Liver (tissue), 9 donors: ENCODE measurements around the gene RFNG. TPM values are rescaled to one million over a fixed set of nuclear protein-coding genes. Genes with fewer than 3 reads are reported as not detected.

ENCODE experiments used
- DNase-seq: peaks from one replicate; pipeline ENCODE4 v3.0.0-alpha.2; 2017; ENCODE audit warnings: low spot score
- H3K27ac ChIP-seq, 2 donors: one replicate each; pipeline ENCODE4 v1.7.0; 2013; ENCODE audit warnings: inconsistent platforms in 2 of 2, low read length in 2 of 2, control low read depth in 1 of 2, low read depth in 1 of 2, mild to moderate bottlenecking in 1 of 2
- H3K27me3 ChIP-seq, 4 donors: one replicate each; pipeline versions ENCODE4 v1.6.1 to v1.7.0; 2013; ENCODE audit warnings: low read length in 3 of 4, inconsistent platforms in 1 of 4, mild to moderate bottlenecking in 1 of 4, moderate library complexity in 1 of 4; ENCODE audit not compliant: control insufficient read depth in 4 of 4, insufficient read depth in 4 of 4
- H3K36me3 ChIP-seq, 4 donors: one replicate each; pipeline versions ENCODE4 v1.6.1 to v1.7.0; 2013; ENCODE audit warnings: low read length in 3 of 4, mild to moderate bottlenecking in 3 of 4, low read depth in 1 of 4, moderate library complexity in 1 of 4; ENCODE audit not compliant: control insufficient read depth in 4 of 4, insufficient read depth in 3 of 4
- H3K4me1 ChIP-seq, 4 donors: one replicate each; pipeline versions ENCODE4 v1.6.1 to v1.7.0; 2013; ENCODE audit warnings: low read length in 3 of 4, mild to moderate bottlenecking in 3 of 4, moderate library complexity in 1 of 4; ENCODE audit not compliant: control insufficient read depth in 4 of 4, insufficient read depth in 4 of 4
- H3K4me3 ChIP-seq, 3 donors: one replicate each; pipeline versions ENCODE4 v1.6.1 to v1.7.0; 2013; ENCODE audit warnings: low read length in 3 of 3, control low read depth in 1 of 3, low read depth in 1 of 3, mild to moderate bottlenecking in 1 of 3
- H3K9ac ChIP-seq, 2 donors: one replicate each; pipeline ENCODE4 v1.7.0; 2013; ENCODE audit warnings: low read length in 2 of 2, mild to moderate bottlenecking in 2 of 2, moderate library complexity in 2 of 2, control low read depth in 1 of 2, low read depth in 1 of 2
- H3K9me3 ChIP-seq, 4 donors: one replicate each; pipeline versions ENCODE4 v1.6.1 to v1.7.0; 2013; ENCODE audit warnings: low read length in 3 of 4; ENCODE audit not compliant: control insufficient read depth in 4 of 4
- ATF3 ChIP-seq: IDR thresholded peaks from 2 replicates; pipeline ENCODE4 v1.6.1; 2016; ENCODE audit warnings: antibody characterized with exemption
- CTCF ChIP-seq: fragments of 150-350 bp; IDR thresholded peaks from 2 replicates; pipeline ENCODE4 v1.5.1; 2017; ENCODE audit warnings: improper control_type of control experiment, low read depth, low read length; ENCODE audit not compliant: missing input control
- EGR1 ChIP-seq, 2 donors: IDR thresholded peaks; 2 replicates each; pipeline ENCODE4 v1.6.1; 2016 to 2018; ENCODE audit warnings: antibody characterized with exemption in 2 of 2, low read depth in 2 of 2
- FOXA1 ChIP-seq: IDR thresholded peaks from 2 replicates; pipeline ENCODE4 v1.6.1; 2016; ENCODE audit warnings: antibody characterized with exemption
- FOXA2 ChIP-seq: IDR thresholded peaks from 2 replicates; pipeline ENCODE4 v1.6.1; 2016; ENCODE audit warnings: antibody characterized with exemption
- HNF4A ChIP-seq, 2 donors: conservative IDR thresholded peaks; 2 replicates each; pipeline ENCODE4 v1.6.1; 2016; ENCODE audit warnings: antibody characterized with exemption in 2 of 2, mild to moderate bottlenecking in 2 of 2
- JUND ChIP-seq, 2 donors: IDR thresholded peaks; 2 replicates each; pipeline ENCODE4 v1.6.1; 2016; ENCODE audit warnings: antibody characterized with exemption in 2 of 2
- NR2F2 ChIP-seq: IDR thresholded peaks from 2 replicates; pipeline ENCODE4 v1.6.1; 2016; ENCODE audit warnings: antibody characterized with exemption
- RAD21 ChIP-seq, 2 donors: IDR thresholded peaks; 2 replicates each; pipeline ENCODE4 v1.6.1; 2016; ENCODE audit warnings: antibody characterized with exemption in 2 of 2, mild to moderate bottlenecking in 2 of 2
- REST ChIP-seq: IDR thresholded peaks from 2 replicates; pipeline ENCODE4 v1.6.1; 2016; ENCODE audit warnings: antibody characterized with exemption, mild to moderate bottlenecking
- RXRA ChIP-seq, 2 donors: IDR thresholded peaks; 2 replicates each; pipeline ENCODE4 v1.6.1; 2017 to 2018; ENCODE audit warnings: antibody characterized with exemption in 2 of 2, mild to moderate bottlenecking in 1 of 2
- SP1 ChIP-seq: IDR thresholded peaks from 2 replicates; pipeline ENCODE4 v1.6.1; 2018; ENCODE audit warnings: antibody characterized with exemption, mild to moderate bottlenecking
- TAF1 ChIP-seq: conservative IDR thresholded peaks from 2 replicates; pipeline ENCODE4 v1.6.1; 2016; ENCODE audit warnings: antibody characterized with exemption, mild to moderate bottlenecking
- YY1 ChIP-seq: IDR thresholded peaks from 2 replicates; pipeline ENCODE4 v1.6.1; 2016; ENCODE audit warnings: antibody characterized with exemption, mild to moderate bottlenecking
- ZBTB33 ChIP-seq: IDR thresholded peaks from 2 replicates; pipeline ENCODE4 v1.6.1; 2016; ENCODE audit warnings: antibody characterized with exemption
- WGBS: extraction: QIAGEN DNeasy Blood & Tissue Kit; methylation state at CpG from one replicate; pipeline ENCODE4 v1.1.7; 2013; 5-methylcytosine and 5-hydroxymethylcytosine counted together
- polyA plus RNA-seq, 2 donors: library from polyadenylated mRNA; stranded (reverse) in 1 of 2; unstranded in 1 of 2; fragments of 200-250 nt in 1 of 2; fragments of >200 nt in 1 of 2; fragmentation: Nextera tagmentation in 1 of 2; extraction: Ambion mirVana in 1 of 2; gene quantifications; one replicate each; pipeline versions ENCODE4 v1.2.1 to v1.2.3, GENCODE V29; 2013 to 2015
- total RNA-seq, 2 donors: library from RNA; depleted of rRNA; stranded (reverse); fragments of >200 nt; gene quantifications; one replicate each; pipeline ENCODE4 v1.2.3, GENCODE V29; 2014
- donor health status: healthy.
- donor health status: healthy.
- donor health status: healthy.
- donor health status: healthy.
- donor health status: healthy.

RFNG gene
- total and polyA plus RNA-seq, 4 donors, result 15.0 to 36.0 (median 23.4) TPM

- DNase-seq, result no peak
- Histone ChIP-seq H3K27me3 (no peaks in the 10 kb centered on the region), H3K36me3 (peaks cover 0 to 3% (median under 1%) of the 10 kb centered on the region in 4 donors), H3K9me3 (no peaks in the 10 kb centered on the region), H3K9ac (no peak overlapping the region), H3K4me1 (peaks cover 6 to 21% (median 12%) of the 10 kb centered on the region in 4 donors), H3K27ac (peak overlapping the region in 1 of 2 donors; percentile 52), H3K4me3 (no peak overlapping the region)
- WGBS, result 76% methylated on average over 12 of the region's 12 CpGs
- TF ChIP-seq JUND (IDR thresholded peaks at IDR 0.05) (no peak), ATF3 (no peak), TAF1 (no peak), RXRA (IDR thresholded peaks at IDR 0.05) (peak in 1 of 2 donors; percentile 7)
Measured at GRCh38 chr17:81999587-81999975, 52.0 kb downstream of the RFNG start.

- 91% methylated on average over 14 of the region's 14 CpGs for WGBS
- no peak overlapping the region for H3K9ac ChIP-seq
- TF ChIP-seq JUND (IDR thresholded peaks at IDR 0.05) (no peak), RAD21 (IDR thresholded peaks at IDR 0.05) (no peak), CTCF (no peak), ZBTB33 (no peak), TAF1 (no peak), EGR1 (IDR thresholded peaks at IDR 0.05; ENCODE audit: low read depth in 2 of 2) (no peak), REST (no peak), FOXA1 (no peak), FOXA2 (no peak), NR2F2 (no peak), HNF4A (conservative IDR thresholded peaks at IDR 0.05) (no peak), YY1 (no peak), SP1 (no peak)
- no peak for DNase-seq
- no peaks in the 10 kb centered on the region for H3K9me3 ChIP-seq
- H3K27me3 ChIP-seq, result no peaks in the 10 kb centered on the region
- peaks cover 0 to 3% (median 2%) of the 10 kb centered on the region in 4 donors for H3K36me3 ChIP-seq
- H3K4me1 ChIP-seq, result peaks cover 6 to 25% (median 17%) of the 10 kb centered on the region in 4 donors
- H3K27ac ChIP-seq, result no peak overlapping the region
- no peak overlapping the region for H3K4me3 ChIP-seq
Measured at GRCh38 chr17:81998691-81999438, 52.7 kb downstream of the RFNG start.
